Neuron (in vitro differentiated cells): ENCODE results near the gene VAMP4.

Experiments used
- H2AFZ ChIP-seq: one replicate; pipeline ENCODE4 v1.6.1; 2013; ENCODE audit warnings: low read depth, mild to moderate bottlenecking, inconsistent platforms, low read length, moderate library complexity
- H3K27me3 ChIP-seq: one replicate; pipeline ENCODE4 v1.6.1; 2013; ENCODE audit warnings: low read length; ENCODE audit not compliant: insufficient read depth
- H3K36me3 ChIP-seq: one replicate; pipeline ENCODE4 v1.6.1; 2013; ENCODE audit warnings: low read length; ENCODE audit not compliant: insufficient read depth
- H3K4me1 ChIP-seq: one replicate; pipeline ENCODE4 v1.6.1; 2013; ENCODE audit warnings: low read length; ENCODE audit not compliant: insufficient read depth
- H3K4me3 ChIP-seq: 2 replicates; pipeline ENCODE4 v1.5.1; 2013; ENCODE audit warnings: mild to moderate bottlenecking, low read length, moderate library complexity
- H3K9me3 ChIP-seq: one replicate; pipeline ENCODE4 v1.6.1; 2013; ENCODE audit warnings: low read length

Gene VAMP4

GRCh38 chr1:171769171-171769570 is 27.3 kb upstream of the VAMP4 start:
- H3K9me3 ChIP-seq: no peaks in the 10 kb centered on the region
- H3K4me3 ChIP-seq: no peak overlapping the region
- no peak overlapping the region for H2AFZ ChIP-seq
- no peaks in the 10 kb centered on the region for H3K27me3 ChIP-seq
- no peaks in the 10 kb centered on the region for H3K4me1 ChIP-seq
- no peaks in the 10 kb centered on the region for H3K36me3 ChIP-seq

GRCh38 chr1:171763764-171764163 is 21.9 kb upstream of the VAMP4 start:
- Histone ChIP-seq H3K27me3 (no peaks in the 10 kb centered on the region), H3K36me3 (no peaks in the 10 kb centered on the region), H3K4me3 (no peak overlapping the region), H3K4me1 (no peaks in the 10 kb centered on the region), H2AFZ (no peak overlapping the region), H3K9me3 (no peaks in the 10 kb centered on the region)

GRCh38 chr1:171762143-171762563 is 20.3 kb upstream of the VAMP4 start:
- Histone ChIP-seq H3K4me3 (no peak overlapping the region), H3K4me1 (no peaks in the 10 kb centered on the region), H2AFZ (no peak overlapping the region), H3K36me3 (no peaks in the 10 kb centered on the region), H3K27me3 (no peaks in the 10 kb centered on the region), H3K9me3 (no peaks in the 10 kb centered on the region)

GRCh38 chr1:171758011-171758410 is 16.1 kb upstream of the VAMP4 start:
- Histone ChIP-seq H3K9me3 (no peaks in the 10 kb centered on the region), H2AFZ (no peak overlapping the region), H3K36me3 (no peaks in the 10 kb centered on the region), H3K4me1 (peaks cover 10% of the 10 kb centered on the region), H3K27me3 (no peaks in the 10 kb centered on the region), H3K4me3 (no peak overlapping the region)

GRCh38 chr1:171756856-171757255 is 15.0 kb upstream of the VAMP4 start:
- peaks cover 10% of the 10 kb centered on the region for H3K4me1 ChIP-seq
- H3K4me3 ChIP-seq: no peak overlapping the region
- no peaks in the 10 kb centered on the region for H3K27me3 ChIP-seq
- no peaks in the 10 kb centered on the region for H3K9me3 ChIP-seq
- no peaks in the 10 kb centered on the region for H3K36me3 ChIP-seq
- no peak overlapping the region for H2AFZ ChIP-seq

GRCh38 chr1:171754971-171755370 is 13.1 kb upstream of the VAMP4 start:
- H3K4me3 ChIP-seq: no peak overlapping the region
- H3K27me3 ChIP-seq: no peaks in the 10 kb centered on the region

GRCh38 chr1:171754353-171754705 is 12.5 kb upstream of the VAMP4 start:
- Histone ChIP-seq H3K9me3 (no peaks in the 10 kb centered on the region), H3K27me3 (no peaks in the 10 kb centered on the region), H3K36me3 (no peaks in the 10 kb centered on the region), H3K4me1 (peaks cover 10% of the 10 kb centered on the region), H2AFZ (no peak overlapping the region), H3K4me3 (no peak overlapping the region)

More at GRCh38 chr1:171754971-171755370, 13.1 kb upstream of the VAMP4 start:
- Histone ChIP-seq H3K9me3 (no peaks in the 10 kb centered on the region), H3K4me1 (peaks cover 10% of the 10 kb centered on the region), H3K36me3 (no peaks in the 10 kb centered on the region), H2AFZ (no peak overlapping the region)

GRCh38 chr1:171753685-171754352 is 12.0 kb upstream of the VAMP4 start:
- Histone ChIP-seq H3K4me3 (no peak overlapping the region), H3K4me1 (peaks cover 10% of the 10 kb centered on the region), H2AFZ (peak overlapping the region; percentile 48), H3K9me3 (no peaks in the 10 kb centered on the region), H3K27me3 (no peaks in the 10 kb centered on the region), H3K36me3 (no peaks in the 10 kb centered on the region)

GRCh38 chr1:171753182-171753581 is 11.3 kb upstream of the VAMP4 start:
- no peak overlapping the region for H3K4me3 ChIP-seq
- no peaks in the 10 kb centered on the region for H3K9me3 ChIP-seq
- H3K36me3 ChIP-seq: no peaks in the 10 kb centered on the region
- H3K4me1 ChIP-seq: peaks cover 10% of the 10 kb centered on the region
- H2AFZ ChIP-seq: no peak overlapping the region
- H3K27me3 ChIP-seq: no peaks in the 10 kb centered on the region

GRCh38 chr1:171751221-171751620 is 9.4 kb upstream of the VAMP4 start:
- Histone ChIP-seq H2AFZ (no peak overlapping the region), H3K27me3 (no peaks in the 10 kb centered on the region), H3K36me3 (no peaks in the 10 kb centered on the region), H3K4me1 (peaks cover 10% of the 10 kb centered on the region), H3K9me3 (no peaks in the 10 kb centered on the region), H3K4me3 (no peak overlapping the region)

- Histone ChIP-seq H3K9me3 (no peaks in the 10 kb centered on the region), H3K36me3 (no peaks in the 10 kb centered on the region), H2AFZ (no peak overlapping the region), H3K4me3 (no peak overlapping the region), H3K27me3 (no peaks in the 10 kb centered on the region), H3K4me1 (peaks cover under 1% of the 10 kb centered on the region)
Observed at GRCh38 chr1:171748651-171749050, 6.8 kb upstream of the VAMP4 start.

GRCh38 chr1:171744986-171745385 is 3.1 kb upstream of the VAMP4 start:
- Histone ChIP-seq H3K4me3 (no peak overlapping the region), H3K27me3 (no peaks in the 10 kb centered on the region), H3K9me3 (no peaks in the 10 kb centered on the region), H2AFZ (no peak overlapping the region), H3K4me1 (peaks cover 20% of the 10 kb centered on the region), H3K36me3 (no peaks in the 10 kb centered on the region)

GRCh38 chr1:171743081-171743870 is 1.4 kb upstream of the VAMP4 start:
- H3K4me3 ChIP-seq: peak overlapping the region; percentile 88
- H3K36me3 ChIP-seq: no peaks in the 10 kb centered on the region
- peaks cover 27% of the 10 kb centered on the region for H3K4me1 ChIP-seq
- no peaks in the 10 kb centered on the region for H3K9me3 ChIP-seq
- no peaks in the 10 kb centered on the region for H3K27me3 ChIP-seq
- H2AFZ ChIP-seq: peak overlapping the region; percentile 100
